ENCODE measurements around the gene ADCY7. TPM values are rescaled to one million over a fixed set of nuclear protein-coding genes. Genes with fewer than 3 reads are reported as not detected.
A peak's percentile ranks its signal among the peaks of the same experiment; 100 is the strongest.

The ADCY7 gene
- total RNA-seq, 1 experiment from 2014 or later: 4.0 TPM

GRCh38 chr16:50310308-50311133, 44.2 kb downstream of the ADCY7 start:
- no peaks in the 10 kb centered on the region for H3K27me3 Mint-ChIP-seq (ENCODE audit: low read depth)

More at GRCh38 chr16:50310308-50311133, 44.2 kb downstream of the ADCY7 start:
- no peaks in the 10 kb centered on the region for H3K27me3 ChIP-seq (ENCODE audit: insufficient read depth, low read length)
- H4K20me1 ChIP-seq (ENCODE audit: control insufficient read depth, insufficient read depth, insufficient read length): no peaks in the 10 kb centered on the region
- no peak overlapping the region for H3K18ac ChIP-seq (ENCODE audit: insufficient read length, low read depth, low read length)
- H2BK15ac ChIP-seq (ENCODE audit: low read depth, low read length): no peak overlapping the region
- no peak overlapping the region for H3K56ac ChIP-seq (ENCODE audit: insufficient read length, low read depth, low read length)
- no peaks in the 10 kb centered on the region for H3K23me2 ChIP-seq (ENCODE audit: insufficient read length, low read depth, low read length, poor library complexity, severe bottlenecking)
- no peak overlapping the region for H4K5ac ChIP-seq (ENCODE audit: insufficient read length, low read depth, low read length)
- no peaks in the 10 kb centered on the region for H3K9me3 Mint-ChIP-seq
- H3K4me2 ChIP-seq (ENCODE audit: insufficient read depth, insufficient read length, low read length): no peak overlapping the region
- no peak overlapping the region for H2BK5ac ChIP-seq (ENCODE audit: insufficient read length, low read length)
- no peak overlapping the region for H3T11ph ChIP-seq (ENCODE audit: low read length)
- no peak overlapping the region for H2BK120ac ChIP-seq (ENCODE audit: low read depth, low read length, poor library complexity, severe bottlenecking)
- no peak overlapping the region for H2AK5ac ChIP-seq (ENCODE audit: insufficient read length, low read length)
- no peak overlapping the region; the same call in 1 of the 2 replicates for H3K14ac ChIP-seq (ENCODE audit: insufficient read depth, low read length)
- H3K4ac ChIP-seq (ENCODE audit: low read depth, low read length): no peak overlapping the region
- H3K79me2 ChIP-seq (ENCODE audit: insufficient read depth, low read length): no peaks in the 10 kb centered on the region
- H3K27ac ChIP-seq (ENCODE audit: insufficient read length, low read depth, low read length): no peak overlapping the region
- H4K8ac ChIP-seq (replicated peaks; ENCODE audit: insufficient read length, low read depth, low read length): no peak overlapping the region
- H3K23ac ChIP-seq (ENCODE audit: insufficient read length, low read depth, low read length): no peak overlapping the region
- TF ChIP-seq CTCF (conservative IDR thresholded peaks at IDR 0.05): no peak
- no peak overlapping the region for H2BK12ac ChIP-seq (ENCODE audit: insufficient read length, low read depth, low read length)
- no CpG with 5 or more reads among the region's 18 CpGs for WGBS (ENCODE audit: extremely low coverage, insufficient read length, low lambda C conversion rate)
- no peaks in the 10 kb centered on the region for H3K4me1 ChIP-seq (ENCODE audit: insufficient read depth, low read length)
- H3K4me3 Mint-ChIP-seq: no peak overlapping the region
- H3K9ac ChIP-seq (ENCODE audit: extremely low read depth, insufficient read length, low read length): no peak overlapping the region
- H2AFZ ChIP-seq (ENCODE audit: low read length): no peak overlapping the region
- no peak overlapping the region for H2BK20ac ChIP-seq (ENCODE audit: low read depth, low read length, poor library complexity, severe bottlenecking)
- DNase-seq: peak; percentile 41
- no peak overlapping the region for H4K91ac ChIP-seq (ENCODE audit: insufficient read length, low read depth, low read length)
- peaks cover 0 to 6% of the 10 kb centered on the region in 2 experiments; a peak in 1 of 4 replicates for H3K4me1 Mint-ChIP-seq
- peak overlapping the region in 1 of 3 experiments; percentile 82; a peak in 1 of 7 replicates for H3K27ac Mint-ChIP-seq
- H3K79me1 ChIP-seq (ENCODE audit: insufficient read depth, low read depth, low read length, poor library complexity, severe bottlenecking): no peaks in the 10 kb centered on the region
- H3K36me3 Mint-ChIP-seq (ENCODE audit: insufficient read depth in 1 of 3, low read depth in 3 of 3): peaks cover 0 to 26% (median 9%) of the 10 kb centered on the region in 3 experiments; a peak in 4 of 7 replicates
- H3K9me3 ChIP-seq (ENCODE audit: control insufficient read depth, low read depth, low read length): no peaks in the 10 kb centered on the region

Data from H9 (cell line).